Measurements from ENCODE around the gene RCAN2.

- no peak for TF ChIP-seq CTCF (IDR thresholded peaks at IDR 0.05)
- no peak for TF ChIP-seq POLR2AphosphoS5 (IDR thresholded peaks at IDR 0.05)
- TF ChIP-seq POLR2A (IDR thresholded peaks at IDR 0.05), result no peak
These were observed 199.4 kb downstream of the RCAN2 start for GRCh38 chr6:46291880-46292279.

Data from gastroesophageal sphincter (tissue), 3 donors.